Measurements from ENCODE around the gene SIRPD. TPM values are rescaled to one million over a fixed set of nuclear protein-coding genes. Genes with fewer than 3 reads are reported as not detected.
"Not testable (repeated sequence)": the region's sequence is repeated elsewhere in the genome, so short reads cannot be mapped to it uniquely, and the experiment has no call there.

Gene SIRPD
- polyA plus RNA-seq, result under 1 TPM in 1 of 3 donors, not detected in 2; 0.35 TPM

DNA sequence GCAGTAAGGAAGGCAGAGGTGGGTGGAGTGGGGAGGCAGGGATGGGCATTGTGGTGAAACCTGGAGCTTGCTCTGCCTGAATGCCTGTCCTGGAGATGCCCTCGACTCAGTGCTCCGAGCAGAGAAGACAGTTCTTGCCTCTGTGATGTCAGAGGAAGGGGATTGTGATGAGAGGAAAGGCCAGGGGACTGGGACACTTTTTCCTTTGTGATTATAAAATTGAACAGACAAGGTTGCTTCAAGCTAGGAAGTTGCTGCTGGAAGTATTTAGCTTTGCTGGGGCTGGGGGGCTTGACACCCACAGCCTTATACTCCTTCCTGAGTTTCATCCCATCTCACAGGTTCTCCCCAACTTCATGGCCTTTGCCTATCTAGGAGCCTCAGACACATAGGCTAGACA is at the start of gene SIRPD:
TSS of gene SIRPD (minus strand) at position 101 of the 400 bp plus-strand sequence. CDS start at position 49, 52 bp downstream.
- DNase-seq, result no peak
- no peak within 1 kb of the TSS for H3K4me3 Mint-ChIP-seq
- H3K27ac Mint-ChIP-seq, result no peak within 1 kb of the TSS
- H3K36me3 Mint-ChIP-seq, result peaks cover 0 to under 1% (median 0%) of the 10 kb centered on the region in 3 donors
- H3K9me3 Mint-ChIP-seq, result peaks cover 0 to 5% (median 0%) of the 10 kb centered on the region in 6 donors
- H3K27me3 Mint-ChIP-seq (ENCODE audit: low read depth in 3 of 3), result peaks cover 0 to 7% (median 3%) of the 10 kb centered on the region in 3 donors
- H3K4me1 Mint-ChIP-seq, result no peaks in the 10 kb centered on the region

DNA sequence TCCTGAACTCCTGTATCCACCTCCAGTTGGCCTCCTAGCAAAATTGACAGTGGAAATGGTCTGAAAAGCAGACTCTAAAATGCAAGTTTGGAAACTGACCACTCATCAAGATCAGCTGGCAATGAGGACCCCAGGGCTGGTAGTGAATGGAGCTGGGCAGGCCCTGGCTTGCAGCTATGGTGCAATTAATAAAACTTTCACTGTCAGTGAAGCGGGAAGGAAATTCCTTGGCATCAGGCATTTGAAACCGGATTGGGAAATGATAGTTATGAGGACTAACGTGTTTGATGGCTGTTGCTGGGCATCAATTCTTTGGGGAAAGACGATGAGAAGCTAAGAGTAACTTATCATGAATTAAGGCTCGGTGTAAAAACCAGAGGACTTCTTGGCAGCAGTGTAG is 43.2 kb upstream of the SIRPD start:
- no peak overlapping the region for H3K27ac Mint-ChIP-seq
- no peaks in the 10 kb centered on the region for H3K36me3 Mint-ChIP-seq
- H3K27me3 Mint-ChIP-seq (ENCODE audit: low read depth in 3 of 3), result peaks cover 0 to 2% (median 0%) of the 10 kb centered on the region in 3 donors
- DNase-seq, result no peak
- no peak overlapping the region for H3K4me3 Mint-ChIP-seq
- H3K4me1 Mint-ChIP-seq, result no peaks in the 10 kb centered on the region
- H3K9me3 Mint-ChIP-seq, result no peaks in the 10 kb centered on the region

DNA sequence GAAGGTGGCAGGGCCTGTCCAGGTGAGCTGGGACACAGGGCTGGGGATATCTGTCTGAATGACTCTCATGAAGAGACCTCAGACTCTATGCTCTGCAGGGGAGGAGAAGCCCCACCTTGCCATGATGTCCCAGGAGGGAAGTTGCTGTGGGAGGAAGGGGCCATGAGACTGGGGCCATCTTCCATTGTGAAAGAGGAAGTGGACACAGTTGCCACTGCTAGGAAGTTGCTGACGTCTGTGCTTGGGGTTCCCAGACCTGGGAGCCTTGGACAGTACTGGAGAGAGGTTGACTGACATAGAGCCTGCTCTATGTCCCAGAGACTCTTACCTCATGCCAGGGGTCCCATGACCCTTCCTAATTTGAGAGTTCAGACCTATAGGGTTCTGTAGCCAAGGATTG is 37.8 kb upstream of the SIRPD start:
- no peak overlapping the region for H3K27ac Mint-ChIP-seq

DNA sequence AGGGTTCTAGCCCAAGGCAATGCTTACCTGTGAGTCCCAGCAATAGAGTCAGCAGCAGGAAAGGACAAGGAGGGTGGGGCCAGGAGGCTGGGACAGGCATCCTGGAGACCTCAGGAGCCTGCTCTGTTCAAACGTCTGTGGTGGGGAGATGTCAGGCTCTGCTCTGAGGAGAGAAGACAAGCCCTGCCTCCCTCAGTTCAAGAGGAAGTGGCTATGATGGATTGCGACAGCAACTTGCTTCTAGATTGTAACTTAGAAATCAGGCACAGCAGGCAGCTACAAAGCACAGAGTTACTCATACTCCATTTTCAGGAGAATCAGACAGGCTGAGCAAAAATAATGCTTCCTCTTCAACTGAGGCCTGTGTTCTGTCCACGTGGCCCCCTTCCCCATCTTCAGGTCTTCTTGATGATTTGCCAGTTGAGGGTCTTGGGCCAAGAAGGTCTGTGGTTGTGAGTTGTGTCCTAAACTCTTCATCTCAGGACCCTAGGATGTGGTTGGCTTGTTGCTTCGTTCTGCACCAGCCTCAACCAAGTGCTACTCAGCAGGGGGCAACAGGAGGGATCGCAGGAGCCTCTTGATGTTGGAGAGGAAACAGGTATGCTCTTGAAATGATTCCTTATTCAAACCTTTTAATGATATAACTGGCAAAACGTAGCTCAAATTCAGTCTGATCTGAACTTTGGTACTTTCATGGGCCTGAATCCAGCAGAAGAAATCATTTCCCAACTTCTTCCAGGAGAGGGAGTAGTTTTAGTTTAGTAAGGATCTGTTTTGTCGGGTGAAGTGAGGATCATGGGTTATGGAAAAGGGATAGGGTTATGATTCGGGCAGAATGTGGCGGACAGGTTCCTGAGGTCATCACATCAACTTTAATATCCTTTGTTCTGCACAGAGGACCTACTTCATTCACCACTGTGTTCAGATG is 31.3 kb upstream of the SIRPD start:
- H3K36me3 Mint-ChIP-seq, result no peaks in the 10 kb centered on the region
- no peak overlapping the region for H3K4me3 Mint-ChIP-seq
- DNase-seq, result no peak

More for the DNA sequence above, 37.8 kb upstream of the SIRPD start:
- Mint-ChIP-seq H3K9me3 (no peaks in the 10 kb centered on the region), H3K27me3 (ENCODE audit: low read depth in 3 of 3) (peaks cover 0 to 5% (median 0%) of the 10 kb centered on the region in 3 donors), H3K4me3 (no peak overlapping the region), H3K36me3 (no peaks in the 10 kb centered on the region), H3K4me1 (no peaks in the 10 kb centered on the region)
- no peak for DNase-seq

DNA sequence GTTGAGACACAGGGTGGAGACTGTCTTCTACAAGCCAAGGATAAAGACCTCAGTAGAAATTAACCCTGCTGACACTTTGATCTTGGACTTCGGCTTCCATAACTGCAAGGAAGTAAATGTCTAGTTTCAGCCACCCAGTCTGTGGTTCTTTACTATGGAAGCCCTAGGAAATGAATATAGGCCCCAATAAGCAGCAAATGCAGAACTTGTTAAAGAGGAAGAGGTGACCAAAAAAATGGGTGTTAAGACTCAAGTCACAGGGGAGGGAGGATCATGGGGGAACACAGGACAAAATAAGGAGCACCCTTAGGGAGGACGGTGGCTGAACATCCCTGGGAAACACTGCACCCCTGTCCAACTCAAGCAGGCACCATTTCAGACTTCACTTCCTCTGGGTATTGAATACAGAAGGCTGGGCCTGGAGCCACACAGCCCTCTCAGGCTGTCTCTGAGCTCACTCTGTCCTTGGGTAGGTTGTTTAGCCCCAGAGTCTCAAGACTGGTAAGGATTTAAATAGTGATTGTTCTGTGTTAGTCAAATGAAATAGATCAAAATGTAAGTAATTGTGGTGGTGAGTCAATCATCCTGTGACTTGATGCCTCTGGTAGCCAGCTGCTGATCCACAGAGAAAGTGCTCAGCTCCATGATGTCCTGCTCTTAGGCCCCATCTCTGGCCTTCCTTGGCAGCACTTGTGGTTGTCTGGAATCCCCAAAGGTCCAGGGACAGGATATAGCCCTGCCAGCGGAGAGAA is 30.5 kb upstream of the SIRPD start:
- Mint-ChIP-seq H3K27me3 (ENCODE audit: low read depth in 3 of 3) (peaks cover 0 to under 1% (median 0%) of the 10 kb centered on the region in 3 donors), H3K36me3 (no peaks in the 10 kb centered on the region), H3K27ac (no peak overlapping the region), H3K9me3 (no peaks in the 10 kb centered on the region), H3K4me1 (no peaks in the 10 kb centered on the region), H3K4me3 (no peak overlapping the region)
- DNase-seq, result no peak

More for the DNA sequence above, 31.3 kb upstream of the SIRPD start:
- Mint-ChIP-seq H3K27ac (peak overlapping the region in 2 of 6 donors; percentile 19 to 55), H3K4me1 (no peaks in the 10 kb centered on the region), H3K27me3 (ENCODE audit: low read depth in 3 of 3) (no peaks in the 10 kb centered on the region), H3K9me3 (no peaks in the 10 kb centered on the region)

DNA sequence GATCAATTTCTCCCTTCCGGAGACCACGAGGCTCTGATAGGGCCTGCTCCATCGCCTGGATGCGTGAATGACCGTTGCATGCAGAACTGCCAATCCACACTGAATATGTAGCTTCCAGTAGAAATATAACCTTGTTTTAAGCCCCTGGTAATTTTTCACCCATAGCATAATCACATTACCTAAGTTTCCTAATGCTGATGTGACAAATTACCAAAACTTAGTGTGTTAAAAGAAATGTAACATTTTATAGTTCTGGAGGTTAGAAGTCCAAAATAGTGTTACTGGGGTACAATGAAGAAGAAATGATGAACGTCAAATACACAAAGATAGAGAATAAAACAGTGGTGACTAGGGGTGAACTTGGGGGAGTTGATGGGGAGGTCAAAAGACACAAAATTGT is 22.0 kb upstream of the SIRPD start:
- Mint-ChIP-seq H3K27ac (no peak overlapping the region), H3K9me3 (peaks cover 0 to 2% (median 0%) of the 10 kb centered on the region in 6 donors), H3K4me3 (no peak overlapping the region), H3K4me1 (no peaks in the 10 kb centered on the region), H3K36me3 (no peaks in the 10 kb centered on the region), H3K27me3 (ENCODE audit: low read depth in 3 of 3) (peaks cover 0 to 9% (median 5%) of the 10 kb centered on the region in 3 donors)
- no peak for DNase-seq

DNA sequence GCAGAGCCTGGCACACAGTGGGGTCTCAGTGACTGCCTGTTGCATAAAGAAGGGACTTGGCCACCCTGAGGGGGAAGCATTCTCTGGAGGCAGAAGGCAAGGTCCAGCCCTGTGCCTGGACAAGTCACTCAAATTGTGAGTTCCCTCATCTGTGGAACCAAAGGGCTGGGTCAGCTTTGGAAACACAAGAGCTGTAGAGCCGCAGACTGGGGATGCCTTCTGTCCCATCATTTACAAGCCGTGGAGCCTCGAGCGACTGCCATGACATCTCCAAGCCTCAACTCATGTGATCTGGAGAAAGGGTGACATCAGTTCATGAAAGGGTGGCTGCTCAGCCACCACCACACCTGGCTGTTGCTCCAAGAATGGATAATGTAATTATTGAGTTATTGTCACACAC is 20.4 kb upstream of the SIRPD start:
- Mint-ChIP-seq H3K27ac (no peak overlapping the region), H3K9me3 (peaks cover 0 to 2% (median 0%) of the 10 kb centered on the region in 6 donors), H3K4me1 (no peaks in the 10 kb centered on the region), H3K36me3 (no peaks in the 10 kb centered on the region), H3K27me3 (ENCODE audit: low read depth in 3 of 3) (peaks cover 0 to 8% (median 5%) of the 10 kb centered on the region in 3 donors), H3K4me3 (no peak overlapping the region)
- no peak for DNase-seq

DNA sequence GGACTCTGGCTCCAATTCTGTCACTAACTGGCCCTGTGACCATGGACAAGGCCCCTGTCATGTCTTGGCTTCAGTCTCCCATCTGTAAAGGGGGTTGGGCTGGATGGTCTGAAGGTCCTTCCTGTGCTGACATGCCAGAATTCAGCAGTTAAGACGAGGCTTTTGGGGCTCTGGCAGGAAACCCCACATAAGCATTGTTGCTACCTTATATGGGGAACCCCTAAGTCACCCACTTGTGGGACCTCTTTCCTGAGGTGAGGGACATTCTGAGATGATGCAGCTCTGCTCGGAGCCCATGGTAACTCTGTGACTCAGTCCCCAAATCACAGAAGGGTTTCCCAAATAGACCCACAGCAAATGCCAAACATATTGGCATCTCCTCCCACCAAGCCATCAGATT is 19.8 kb upstream of the SIRPD start:
- DNase-seq; H3K36me3 Mint-ChIP-seq; H3K27me3 Mint-ChIP-seq (ENCODE audit: low read depth in 3 of 3); H3K27ac Mint-ChIP-seq; H3K9me3 Mint-ChIP-seq; H3K4me3 Mint-ChIP-seq; H3K4me1 Mint-ChIP-seq: not testable (repeated sequence)

DNA sequence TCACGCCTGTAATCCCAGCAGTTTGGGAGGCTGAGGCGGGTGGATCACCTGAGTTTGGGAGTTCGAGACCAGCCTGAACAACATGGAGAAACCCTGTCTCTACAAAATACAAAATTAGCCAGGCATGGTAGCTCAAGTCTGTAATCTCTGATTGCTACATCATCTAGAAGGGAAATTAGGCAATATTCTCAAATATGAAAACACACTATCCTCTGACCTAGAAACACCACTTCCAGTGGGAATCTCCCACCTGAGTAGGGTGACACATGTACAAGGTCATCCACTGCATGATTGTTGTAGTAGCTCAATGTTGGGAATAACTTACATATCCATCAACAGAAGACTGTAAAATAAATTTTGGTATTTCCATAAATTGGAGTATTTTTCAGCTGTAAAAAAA is 19.1 kb upstream of the SIRPD start:
- Mint-ChIP-seq H3K36me3 (no peaks in the 10 kb centered on the region), H3K4me1 (no peaks in the 10 kb centered on the region), H3K4me3 (no peak overlapping the region), H3K27me3 (ENCODE audit: low read depth in 3 of 3) (peaks cover 2 to 6% (median 5%) of the 10 kb centered on the region in 3 donors), H3K27ac (no peak overlapping the region), H3K9me3 (peaks cover 0 to 2% (median 0%) of the 10 kb centered on the region in 6 donors)
- no peak for DNase-seq

DNA sequence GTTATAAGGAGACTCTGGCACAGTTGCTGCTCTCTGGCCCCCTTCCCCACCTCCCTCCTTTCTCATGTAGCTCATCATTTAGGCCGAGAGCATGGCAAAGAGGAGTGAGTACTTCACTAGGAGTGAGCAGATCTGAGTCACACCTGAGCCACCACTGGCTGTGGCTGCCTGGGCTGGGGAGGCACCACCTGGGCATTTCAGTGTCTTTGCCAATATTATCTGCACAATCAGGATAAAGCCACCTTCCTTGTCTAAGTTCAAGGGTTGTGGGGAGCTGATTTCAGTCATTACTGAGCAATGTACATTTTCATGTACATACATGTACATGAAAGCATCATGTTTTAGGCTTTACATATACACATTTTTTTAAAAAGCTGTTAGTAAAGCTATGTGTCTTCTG is 18.5 kb upstream of the SIRPD start:
- not testable (repeated sequence) for H3K4me1 Mint-ChIP-seq; H3K27ac Mint-ChIP-seq; DNase-seq; H3K27me3 Mint-ChIP-seq (ENCODE audit: low read depth in 3 of 3); H3K4me3 Mint-ChIP-seq; H3K36me3 Mint-ChIP-seq; H3K9me3 Mint-ChIP-seq

DNA sequence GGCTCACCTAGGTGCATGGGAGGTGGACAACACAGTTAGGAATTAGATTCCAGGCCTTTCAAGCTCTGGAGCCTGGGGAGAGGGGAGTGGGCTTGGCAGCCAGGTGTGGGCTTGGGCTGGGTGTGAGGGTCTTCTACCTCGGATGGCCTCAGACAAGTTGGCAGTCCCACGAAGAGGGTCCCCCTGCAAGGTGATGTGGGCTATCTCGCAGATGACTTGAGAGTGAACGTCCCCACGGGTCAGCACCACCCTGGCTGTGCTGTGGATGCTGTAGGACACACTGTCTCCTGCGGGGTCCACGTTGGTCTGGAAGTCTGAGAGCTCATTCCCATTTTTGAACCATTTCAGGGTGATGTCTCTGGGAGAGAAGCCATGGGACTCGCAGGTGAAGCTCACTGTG is 14.1 kb upstream of the SIRPD start:
- H3K36me3 Mint-ChIP-seq; DNase-seq; H3K4me3 Mint-ChIP-seq; H3K27me3 Mint-ChIP-seq (ENCODE audit: low read depth in 3 of 3); H3K27ac Mint-ChIP-seq; H3K4me1 Mint-ChIP-seq; H3K9me3 Mint-ChIP-seq: not testable (repeated sequence)

DNA sequence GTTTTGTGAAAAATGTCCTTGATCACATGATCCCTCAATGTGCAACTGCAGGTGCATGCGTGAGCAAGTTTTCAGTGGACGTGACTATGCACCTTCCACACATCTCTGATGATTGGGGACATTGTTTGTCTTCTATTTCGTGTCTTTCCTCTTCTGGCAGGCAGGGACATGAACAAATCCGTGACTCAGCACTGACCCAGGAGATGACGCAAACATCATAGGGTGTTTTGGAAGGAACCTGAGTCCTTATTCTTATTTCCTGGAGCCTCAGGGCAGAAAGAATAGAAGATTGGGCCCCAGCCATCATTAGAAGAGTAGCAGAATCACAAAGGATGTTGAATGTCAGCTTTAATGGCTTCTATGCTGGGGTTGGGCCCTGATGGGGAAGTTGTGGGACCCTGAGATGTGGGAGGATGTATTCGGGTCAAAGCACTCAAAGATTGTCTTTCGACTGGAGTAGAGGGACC is 11.9 kb upstream of the SIRPD start:
- H3K27me3 Mint-ChIP-seq (ENCODE audit: low read depth in 3 of 3), result peaks cover 2 to 8% (median 4%) of the 10 kb centered on the region in 3 donors
- no peaks in the 10 kb centered on the region for H3K9me3 Mint-ChIP-seq
- H3K36me3 Mint-ChIP-seq, result no peaks in the 10 kb centered on the region
- no peaks in the 10 kb centered on the region for H3K4me1 Mint-ChIP-seq
- H3K4me3 Mint-ChIP-seq, result no peak overlapping the region
- no peak overlapping the region for H3K27ac Mint-ChIP-seq
- no peak for DNase-seq

DNA sequence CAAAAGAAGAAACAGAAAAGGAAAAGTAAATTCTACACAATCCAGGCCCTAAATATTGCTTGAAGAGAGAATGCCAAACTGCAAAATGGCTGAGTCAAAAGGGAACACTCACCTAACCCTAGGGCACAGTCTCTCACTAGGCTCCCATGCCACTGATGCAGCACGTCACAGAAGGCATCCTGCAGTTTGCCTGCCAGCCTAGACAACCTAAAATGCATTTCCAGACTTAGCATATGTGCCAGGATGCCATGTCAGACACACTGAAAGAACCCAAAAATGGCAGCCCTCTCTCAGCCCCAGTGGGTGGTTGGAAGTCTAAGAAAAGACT is 10.6 kb upstream of the SIRPD start:
- H3K27me3 Mint-ChIP-seq (ENCODE audit: low read depth in 3 of 3), result peaks cover 2 to 10% (median 6%) of the 10 kb centered on the region in 3 donors

More for the DNA sequence above, 10.6 kb upstream of the SIRPD start:
- Mint-ChIP-seq H3K36me3 (no peaks in the 10 kb centered on the region), H3K4me1 (no peaks in the 10 kb centered on the region), H3K9me3 (no peaks in the 10 kb centered on the region), H3K4me3 (no peak overlapping the region), H3K27ac (no peak overlapping the region)
- DNase-seq, result no peak
